Transverse colon (tissue), 4 donors: ENCODE results near the gene ERGIC3. TPM values are rescaled to one million over a fixed set of nuclear protein-coding genes. Genes with fewer than 3 reads are reported as not detected.

ENCODE experiments used
- DNase-seq: peaks from one replicate; pipeline ENCODE4 v3.0.0-alpha.2; 2019
- H3K27ac ChIP-seq, 4 donors: fragments of 200-600 bp; sonication (generic); 2 replicates each; pipeline ENCODE4 v1.5.1; 2016 to 2018; ENCODE audit warnings: inconsistent platforms in 4 of 4
- H3K27me3 ChIP-seq: fragments of 200-600 bp; sonication (generic); 2 replicates; pipeline ENCODE4 v1.5.1; 2017; ENCODE audit warnings: inconsistent platforms
- H3K36me3 ChIP-seq, 4 donors: fragments of 200-600 bp; sonication (generic); 2 replicates each; pipeline ENCODE4 v1.5.1; 2017 to 2019; ENCODE audit warnings: inconsistent platforms in 4 of 4
- H3K4me1 ChIP-seq, 4 donors: fragments of 200-600 bp; sonication (generic); 2 replicates each; pipeline ENCODE4 v1.5.1; 2017 to 2020; ENCODE audit warnings: inconsistent platforms in 4 of 4
- H3K4me3 ChIP-seq, 4 donors: fragments of 200-600 bp; sonication (generic); 1 replicate in 1 of 4; 2 replicates in 3 of 4; pipeline versions ENCODE4 v1.5.1 to v1.6.1; 2017 to 2019; ENCODE audit warnings: inconsistent platforms in 4 of 4
- H3K9me3 ChIP-seq, 2 donors: fragments of 200-600 bp; sonication (generic); 2 replicates each; pipeline ENCODE4 v1.5.1; 2017 to 2019; ENCODE audit warnings: inconsistent platforms in 2 of 2
- EP300 ChIP-seq: sonication (generic); formaldehyde crosslinking; IDR thresholded peaks from one replicate; pipeline ENCODE4 v1.6.1; 2017; ENCODE audit warnings: antibody characterized with exemption, low read depth
- POLR2A ChIP-seq: fragments of 450-650 bp; IDR thresholded peaks from one replicate; pipeline ENCODE4 v1.6.1; 2016; ENCODE audit warnings: antibody characterized with exemption, mild to moderate bottlenecking, moderate library complexity
- POLR2AphosphoS5 ChIP-seq, 3 donors: sonication (generic); formaldehyde crosslinking; IDR thresholded peaks; one replicate each; pipeline ENCODE4 v1.6.1; 2016; ENCODE audit warnings: antibody characterized with exemption in 3 of 3
- WGBS, 2 donors: methylation state at CpG; one replicate each; pipeline ENCODE4 v1.1.5; 2018; ENCODE audit warnings: low coverage in 1 of 2; 5-methylcytosine and 5-hydroxymethylcytosine counted together
- in situ Hi-C, 4 donors: fragments of 200-750 bp; cut with MboI; loops; one replicate each; pipeline versions ENCODE4 v1.15.0 to v1.15.1; 2017; ENCODE audit warnings: low sequenced_read_pairs in 3 of 4, low pct_ligation_motif_present in 1 of 4, low pct_unique_long_range_greater_than_20kb in 1 of 4
- intact Hi-C: fragments of 100-400 bp; cut with DNase I; formaldehyde crosslinking; loops from one replicate; pipeline ENCODE4 v1.15.1; 2023; ENCODE audit warnings: low total_unique reads
- total RNA-seq, 4 donors: library from RNA; depleted of rRNA; stranded (reverse); fragments of >200 nt; gene quantifications; one replicate each; pipeline ENCODE4 v1.1.0, GENCODE V29; 2016
- TF ChIP-seq, protein P1 (sequence below), 5 experiments: fragments of 200-600 bp in 3 of 5; fragments of 450-650 bp in 2 of 5; sonication (generic) in 3 of 5; IDR thresholded peaks; 1 replicate in 2 of 5; 2 replicates in 3 of 5; pipeline ENCODE4 v1.5.1; 2016 to 2017; ENCODE audit warnings: antibody characterized with exemption in 5 of 5, inconsistent platforms in 3 of 5, mild to moderate bottlenecking in 2 of 5, moderate library complexity in 1 of 5

The ERGIC3 gene
- total RNA-seq, 4 donors from 2014 or later: 115 to 398 (median 237) TPM

DNA sequence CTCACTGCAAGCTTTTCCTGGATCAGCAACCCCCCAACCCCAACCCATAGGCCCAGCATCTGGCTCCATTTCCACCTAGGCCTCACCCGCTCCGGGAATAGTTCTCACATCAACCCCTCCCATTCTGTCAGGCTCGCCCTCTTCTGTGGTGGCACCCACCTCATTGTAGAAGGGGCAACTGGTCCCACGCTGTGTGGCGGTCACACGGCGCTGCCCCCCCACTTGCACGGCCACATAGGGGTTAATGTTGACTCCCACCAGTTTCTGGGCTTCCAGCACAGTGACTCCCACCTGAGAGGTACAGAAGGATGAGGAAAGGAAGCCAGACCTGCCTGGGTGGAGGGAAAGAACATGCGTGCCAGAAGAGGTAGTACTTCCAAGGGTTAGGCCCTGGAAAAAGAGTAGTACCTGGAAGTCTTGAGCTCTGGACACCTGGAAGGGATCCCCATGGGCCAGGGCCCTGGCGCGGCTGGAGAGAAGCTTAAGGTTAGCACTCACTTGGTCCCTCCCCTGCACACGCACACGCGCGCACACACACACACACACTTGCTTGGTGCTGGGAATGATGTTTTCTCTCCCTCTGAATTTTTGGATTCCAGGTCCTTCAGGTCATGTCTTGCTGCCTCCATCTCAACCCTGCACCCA lies 61.1 kb downstream of the ERGIC3 start:
- Histone ChIP-seq H3K27me3 (peaks cover 19% of the 10 kb centered on the region), H3K4me3 (no peak overlapping the region), H3K9me3 (no peaks in the 10 kb centered on the region), H3K27ac (no peak overlapping the region), H3K36me3 (no peaks in the 10 kb centered on the region), H3K4me1 (peaks cover 7 to 18% (median 15%) of the 10 kb centered on the region in 4 donors)
- in situ Hi-C loops (no loop called here), intact Hi-C loops (loop anchor here (10.0 kb wide), 1 partner anchor 92 kb away; the partner anchor contains the start of genes NFS1 and ROMO1)
- DNase-seq: no peak
- 97 to 100% methylated on average over 2 to 15 of the region's 15 CpGs for WGBS, 2 donors
- no peak for TF ChIP-seq POLR2A
- no peak for TF ChIP-seq POLR2AphosphoS5 (IDR thresholded peaks at IDR 0.05)
- TF ChIP-seq, protein P1, sequence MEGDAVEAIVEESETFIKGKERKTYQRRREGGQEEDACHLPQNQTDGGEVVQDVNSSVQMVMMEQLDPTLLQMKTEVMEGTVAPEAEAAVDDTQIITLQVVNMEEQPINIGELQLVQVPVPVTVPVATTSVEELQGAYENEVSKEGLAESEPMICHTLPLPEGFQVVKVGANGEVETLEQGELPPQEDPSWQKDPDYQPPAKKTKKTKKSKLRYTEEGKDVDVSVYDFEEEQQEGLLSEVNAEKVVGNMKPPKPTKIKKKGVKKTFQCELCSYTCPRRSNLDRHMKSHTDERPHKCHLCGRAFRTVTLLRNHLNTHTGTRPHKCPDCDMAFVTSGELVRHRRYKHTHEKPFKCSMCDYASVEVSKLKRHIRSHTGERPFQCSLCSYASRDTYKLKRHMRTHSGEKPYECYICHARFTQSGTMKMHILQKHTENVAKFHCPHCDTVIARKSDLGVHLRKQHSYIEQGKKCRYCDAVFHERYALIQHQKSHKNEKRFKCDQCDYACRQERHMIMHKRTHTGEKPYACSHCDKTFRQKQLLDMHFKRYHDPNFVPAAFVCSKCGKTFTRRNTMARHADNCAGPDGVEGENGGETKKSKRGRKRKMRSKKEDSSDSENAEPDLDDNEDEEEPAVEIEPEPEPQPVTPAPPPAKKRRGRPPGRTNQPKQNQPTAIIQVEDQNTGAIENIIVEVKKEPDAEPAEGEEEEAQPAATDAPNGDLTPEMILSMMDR (IDR thresholded peaks at IDR 0.05): no peak

DNA sequence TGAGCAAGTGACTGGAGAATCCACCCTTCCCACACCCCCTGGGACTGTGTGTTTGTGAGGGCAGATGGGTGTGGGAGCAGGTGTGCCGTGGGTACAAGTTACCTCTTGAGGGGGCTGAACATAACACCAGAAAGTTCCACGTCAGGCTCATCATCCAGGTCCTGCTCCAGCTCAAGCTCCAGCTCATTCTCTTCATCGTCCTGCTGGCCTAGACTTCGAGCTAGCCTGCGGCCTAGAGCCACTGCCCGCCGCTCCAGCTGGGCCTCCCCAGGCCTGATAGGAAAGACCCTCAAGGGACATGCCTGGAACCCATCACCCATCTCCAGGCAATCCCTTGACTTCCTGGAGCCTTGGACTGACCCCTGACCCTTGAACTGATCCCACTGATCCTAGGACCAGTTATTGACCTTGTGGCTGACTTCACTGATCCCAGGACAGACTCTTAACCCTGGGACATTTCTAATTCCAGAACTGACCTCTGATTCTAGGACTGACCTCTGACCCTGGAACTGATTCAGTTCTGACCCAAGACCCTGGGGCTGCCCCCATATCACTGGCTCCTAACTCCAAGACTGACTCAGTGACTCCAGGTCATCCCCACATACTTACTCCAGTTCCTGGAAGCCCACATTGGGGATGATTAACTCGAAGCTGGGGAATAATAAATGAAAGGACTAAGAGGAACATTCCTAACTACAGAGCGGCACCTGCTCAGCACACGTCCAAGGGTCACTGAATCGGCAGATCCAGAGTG lies 62.0 kb downstream of the ERGIC3 start:
- intact Hi-C loops (loop anchor here (10.0 kb wide), 1 partner anchor 91 kb away; the partner anchor contains the start of genes NFS1 and ROMO1), in situ Hi-C loops (no loop called here)
- Histone ChIP-seq H3K9me3 (no peaks in the 10 kb centered on the region), H3K4me3 (no peak overlapping the region), H3K27ac (peak overlapping the region in 2 of 4 donors; percentile 2 to 40), H3K36me3 (no peaks in the 10 kb centered on the region), H3K27me3 (peaks cover 19% of the 10 kb centered on the region), H3K4me1 (peaks cover 7 to 18% (median 15%) of the 10 kb centered on the region in 4 donors)
- TF ChIP-seq EP300 (no peak), POLR2A (no peak), POLR2AphosphoS5 (IDR thresholded peaks at IDR 0.05) (no peak)
- TF ChIP-seq, protein P1 (IDR thresholded peaks at IDR 0.05): no peak
- no peak for DNase-seq
- 71% methylated on average over 11 of the region's 11 CpGs; no CpG with 5 or more reads in 1 of the 2 donors for WGBS, 2 donors

DNA sequence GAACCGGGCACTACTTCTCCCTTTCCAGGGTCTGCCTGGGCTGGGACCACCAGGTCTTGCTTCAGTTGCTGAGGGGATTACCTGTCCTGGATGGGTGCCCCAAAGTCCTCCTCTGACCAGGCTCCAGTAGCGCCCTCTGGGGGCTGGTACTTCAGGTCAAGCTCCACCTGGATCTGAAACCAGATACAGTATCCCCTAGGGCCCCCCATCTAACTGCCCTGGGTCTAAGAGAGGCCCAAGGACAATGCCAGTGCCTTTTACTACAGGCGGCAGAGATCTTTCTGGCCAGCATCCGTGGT lies 62.5 kb downstream of the ERGIC3 start:
- no peak for TF ChIP-seq POLR2AphosphoS5 (IDR thresholded peaks at IDR 0.05)
- TF ChIP-seq, protein P1 (IDR thresholded peaks at IDR 0.05): peak; percentile 14 to 40 (median 33)
- no peak for TF ChIP-seq POLR2A
- no peak for TF ChIP-seq EP300
- Histone ChIP-seq H3K4me1 (peaks cover 7 to 18% (median 15%) of the 10 kb centered on the region in 4 donors), H3K36me3 (no peaks in the 10 kb centered on the region), H3K27ac (peak overlapping the region in 2 of 4 donors; percentile 2 to 40), H3K4me3 (no peak overlapping the region), H3K27me3 (peaks cover 19% of the 10 kb centered on the region), H3K9me3 (no peaks in the 10 kb centered on the region)
- DNase-seq: peak; percentile 65
- 48% methylated on average over 4 of the region's 4 CpGs; no CpG with 5 or more reads in 1 of the 2 donors for WGBS, 2 donors
- in situ Hi-C loops (no loop called here), intact Hi-C loops (loop anchor here (10.0 kb wide), 1 partner anchor 90 kb away; the partner anchor contains the start of genes NFS1 and ROMO1)

DNA sequence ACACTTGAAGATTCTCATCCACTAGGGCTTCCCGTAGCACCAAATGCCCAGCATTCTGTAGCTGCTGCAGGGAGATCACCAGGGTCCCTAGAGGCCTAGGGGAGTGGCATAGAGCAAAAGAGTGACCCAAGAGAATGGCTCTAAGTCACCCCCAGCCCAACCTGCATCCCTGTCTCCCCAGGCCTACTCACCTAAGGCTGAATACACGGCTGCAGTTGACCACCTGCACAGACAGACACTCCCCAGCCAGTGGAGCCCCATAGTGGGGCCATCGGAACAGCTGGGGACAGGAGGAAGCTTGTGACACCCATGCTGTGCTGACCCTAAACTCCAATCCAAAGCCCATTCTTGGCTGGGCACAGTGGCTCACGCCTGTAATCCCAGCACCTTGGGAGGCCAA lies 64.2 kb downstream of the ERGIC3 start:
- no peak for DNase-seq
- Histone ChIP-seq H3K4me1 (peaks cover 2 to 10% (median 10%) of the 10 kb centered on the region in 4 donors), H3K4me3 (no peak overlapping the region), H3K36me3 (no peaks in the 10 kb centered on the region), H3K27ac (peak overlapping the region in 2 of 4 donors; percentile 47 to 55), H3K9me3 (no peaks in the 10 kb centered on the region), H3K27me3 (peaks cover 4% of the 10 kb centered on the region)
- in situ Hi-C loops (no loop called here), intact Hi-C loops (loop anchor here (10.0 kb wide), 1 partner anchor 89 kb away; the partner anchor contains the start of genes NFS1 and ROMO1)
- 89% methylated on average over 4 of the region's 4 CpGs; no CpG with 5 or more reads in 1 of the 2 donors for WGBS, 2 donors
- TF ChIP-seq EP300: no peak
- TF ChIP-seq POLR2AphosphoS5 (IDR thresholded peaks at IDR 0.05): no peak
- TF ChIP-seq POLR2A: no peak
- TF ChIP-seq, protein P1 (IDR thresholded peaks at IDR 0.05): no peak
